Effector memory CD4-positive, alpha-beta T cell (primary cell): Measurements from ENCODE around the gene TMEM201.
A peak's percentile ranks its signal among the peaks of the same experiment; 100 is the strongest.

ENCODE experiments used
- DNase-seq, 3 donors: peaks; one replicate each; pipeline ENCODE4 v3.0.0-alpha.2; 2020
- H3K27ac ChIP-seq: 2 replicates; pipeline ENCODE4 v1.7.0; 2013; ENCODE audit warnings: mild to moderate bottlenecking, low read length, moderate library complexity; ENCODE audit not compliant: insufficient read depth, poor library complexity, severe bottlenecking
- H3K27me3 ChIP-seq: replicated peaks from 2 replicates; pipeline ENCODE4 v1.7.0; 2013; ENCODE audit warnings: mild to moderate bottlenecking, low read length; ENCODE audit not compliant: insufficient read depth, control insufficient read depth, poor library complexity, severe bottlenecking
- H3K36me3 ChIP-seq: 2 replicates; pipeline ENCODE4 v1.7.0; 2013; ENCODE audit warnings: mild to moderate bottlenecking, low read length, moderate library complexity; ENCODE audit not compliant: control insufficient read depth, insufficient read depth
- H3K4me1 ChIP-seq: 2 replicates; pipeline ENCODE4 v1.7.0; 2013; ENCODE audit warnings: low read length, mild to moderate bottlenecking; ENCODE audit not compliant: control insufficient read depth, insufficient read depth, poor library complexity, severe bottlenecking
- H3K4me3 ChIP-seq: 2 replicates; pipeline ENCODE4 v1.7.0; 2013; ENCODE audit warnings: low read length, low read depth, mild to moderate bottlenecking; ENCODE audit not compliant: insufficient read depth, poor library complexity, severe bottlenecking
- H3K9me3 ChIP-seq: 2 replicates; pipeline ENCODE4 v1.7.0; 2013; ENCODE audit warnings: mild to moderate bottlenecking, low read length, moderate library complexity; ENCODE audit not compliant: control insufficient read depth

TMEM201 gene

GRCh38 chr1:9630331-9631111 is 41.8 kb downstream of the TMEM201 start:
- Histone ChIP-seq H3K27ac (peak overlapping the region; percentile 84), H3K4me3 (peak overlapping the region; percentile 60), H3K4me1 (peaks cover 27% of the 10 kb centered on the region), H3K27me3 (no peaks in the 10 kb centered on the region), H3K9me3 (no peaks in the 10 kb centered on the region), H3K36me3 (peaks cover 3% of the 10 kb centered on the region)
- DNase-seq: no peak

- H3K27ac ChIP-seq: no peak overlapping the region
- H3K4me1 ChIP-seq: peaks cover 22% of the 10 kb centered on the region
- no peaks in the 10 kb centered on the region for H3K27me3 ChIP-seq
- no peak for DNase-seq
- no peaks in the 10 kb centered on the region for H3K9me3 ChIP-seq
- no peak overlapping the region for H3K4me3 ChIP-seq
- H3K36me3 ChIP-seq: peaks cover 3% of the 10 kb centered on the region
These were observed 42.9 kb downstream of the TMEM201 start for GRCh38 chr1:9631613-9632012.

- no peak for DNase-seq
- Histone ChIP-seq H3K27me3 (no peaks in the 10 kb centered on the region), H3K36me3 (peaks cover 3% of the 10 kb centered on the region), H3K4me1 (peaks cover 7% of the 10 kb centered on the region), H3K9me3 (no peaks in the 10 kb centered on the region), H3K27ac (no peak overlapping the region), H3K4me3 (no peak overlapping the region)
These were observed 44.8 kb downstream of the TMEM201 start for GRCh38 chr1:9633493-9633892.

GRCh38 chr1:9634582-9634981 is 45.9 kb downstream of the TMEM201 start:
- no peaks in the 10 kb centered on the region for H3K27me3 ChIP-seq
- no peak overlapping the region for H3K27ac ChIP-seq
- peaks cover 4% of the 10 kb centered on the region for H3K4me1 ChIP-seq
- H3K4me3 ChIP-seq: no peak overlapping the region
- H3K36me3 ChIP-seq: peaks cover 3% of the 10 kb centered on the region
- DNase-seq: no peak
- H3K9me3 ChIP-seq: no peaks in the 10 kb centered on the region

DNA sequence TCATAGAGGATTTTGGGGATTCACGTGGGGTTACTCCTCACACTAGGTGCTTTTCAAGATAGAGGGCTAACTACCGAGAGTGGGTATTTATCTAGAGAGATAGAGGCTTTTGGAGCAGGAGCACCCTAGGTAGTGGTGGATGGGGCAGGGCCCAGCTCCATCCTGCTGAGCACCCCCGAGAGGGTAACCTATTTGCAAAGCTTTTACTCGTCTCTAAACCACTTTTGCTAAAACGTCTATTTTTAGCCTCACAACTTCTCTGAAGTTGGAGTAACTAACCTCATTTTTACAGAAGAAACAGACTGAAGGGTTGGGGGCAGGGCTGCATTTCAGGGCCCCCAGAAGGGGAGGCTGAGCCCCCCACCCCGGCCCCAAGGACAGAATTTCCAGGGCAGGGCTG is 50.5 kb downstream of the TMEM201 start:
- Histone ChIP-seq H3K4me1 (peaks cover 19% of the 10 kb centered on the region), H3K4me3 (no peak overlapping the region), H3K36me3 (peaks cover 13% of the 10 kb centered on the region), H3K9me3 (no peaks in the 10 kb centered on the region), H3K27me3 (no peaks in the 10 kb centered on the region), H3K27ac (no peak overlapping the region)
- DNase-seq: no peak

DNA sequence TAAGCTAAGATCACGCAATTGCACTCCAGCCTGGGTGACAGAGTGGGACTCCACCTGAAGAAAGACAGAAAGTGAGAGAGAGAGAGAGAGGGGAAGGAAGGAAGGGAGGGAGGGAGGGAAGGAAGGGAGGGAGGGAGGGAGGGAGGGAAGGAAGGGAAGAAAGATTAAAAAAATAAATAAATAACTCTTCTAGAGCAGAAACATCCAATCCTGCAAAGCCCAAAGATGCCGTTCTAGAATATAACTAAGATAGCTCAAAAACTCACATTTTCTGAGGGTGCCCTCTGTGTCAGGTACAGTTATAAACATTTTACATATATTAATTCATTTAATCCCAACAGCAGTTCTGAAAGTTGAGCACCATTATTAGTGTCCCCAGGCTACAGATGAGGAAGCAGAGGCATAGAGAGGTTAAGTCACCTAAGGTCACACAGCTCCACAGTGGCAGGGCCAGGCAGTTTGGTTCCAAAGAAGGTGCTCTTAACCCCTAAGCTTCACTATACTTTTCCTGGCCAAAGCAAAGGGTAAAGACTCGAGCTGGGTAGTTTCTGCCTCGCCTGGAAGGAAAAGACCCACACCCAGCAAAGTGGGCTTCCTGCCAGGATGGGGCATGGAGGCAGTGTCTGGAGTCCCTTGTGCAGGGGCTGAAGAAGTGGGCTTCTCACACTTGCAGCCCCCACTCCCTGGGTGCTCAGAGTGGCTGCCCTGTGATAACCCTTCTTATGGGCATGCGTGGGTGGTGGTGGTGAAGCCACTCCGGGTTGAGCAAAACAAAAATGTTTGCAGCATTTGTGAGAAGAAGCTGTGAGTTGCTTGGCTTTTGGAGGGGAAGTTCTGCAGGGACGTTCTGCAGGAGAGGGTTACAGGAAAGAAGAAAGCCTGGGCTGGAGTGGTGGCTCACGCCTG is 54.9 kb downstream of the TMEM201 start:
- no peak for DNase-seq
- H3K9me3 ChIP-seq: no peaks in the 10 kb centered on the region
- H3K4me3 ChIP-seq: no peak overlapping the region
- no peaks in the 10 kb centered on the region for H3K27me3 ChIP-seq
- H3K36me3 ChIP-seq: peaks cover 10% of the 10 kb centered on the region
- peaks cover 19% of the 10 kb centered on the region for H3K4me1 ChIP-seq
- H3K27ac ChIP-seq: no peak overlapping the region

- H3K27me3 ChIP-seq: no peaks in the 10 kb centered on the region
- H3K4me1 ChIP-seq: peaks cover 21% of the 10 kb centered on the region
- H3K9me3 ChIP-seq: no peaks in the 10 kb centered on the region
- peaks cover 8% of the 10 kb centered on the region for H3K36me3 ChIP-seq
- no peak overlapping the region for H3K4me3 ChIP-seq
- no peak overlapping the region for H3K27ac ChIP-seq
- no peak for DNase-seq
These were observed 57.3 kb downstream of the TMEM201 start for GRCh38 chr1:9646037-9646436.

DNA sequence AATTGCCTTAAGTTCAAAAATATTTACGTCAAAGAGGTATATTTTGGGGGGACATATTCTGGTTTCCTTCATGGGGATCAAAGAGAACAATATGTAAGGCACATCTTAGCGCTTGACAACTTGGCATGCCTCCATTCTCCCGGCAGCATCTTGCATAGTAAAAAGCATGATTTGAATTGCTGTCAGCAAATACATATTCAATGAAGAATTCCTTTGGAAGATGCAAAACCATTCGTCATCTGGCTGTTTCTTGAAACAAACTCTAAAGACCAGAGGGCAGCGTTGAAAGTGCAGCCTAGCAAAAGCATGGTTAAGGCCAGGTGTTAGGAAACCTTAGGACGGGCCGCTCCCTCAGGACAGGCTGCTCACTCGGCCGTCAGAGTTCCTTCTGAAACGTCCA is 59.5 kb downstream of the TMEM201 start:
- H3K27ac ChIP-seq: no peak overlapping the region
- peaks cover 17% of the 10 kb centered on the region for H3K4me1 ChIP-seq
- H3K9me3 ChIP-seq: no peaks in the 10 kb centered on the region
- no peaks in the 10 kb centered on the region for H3K36me3 ChIP-seq
- no peaks in the 10 kb centered on the region for H3K27me3 ChIP-seq
- no peak for DNase-seq
- H3K4me3 ChIP-seq: no peak overlapping the region

- Histone ChIP-seq H3K36me3 (no peaks in the 10 kb centered on the region), H3K4me1 (peaks cover 22% of the 10 kb centered on the region), H3K27me3 (no peaks in the 10 kb centered on the region), H3K9me3 (no peaks in the 10 kb centered on the region), H3K4me3 (no peak overlapping the region), H3K27ac (no peak overlapping the region)
- no peak for DNase-seq
These were observed 61.1 kb downstream of the TMEM201 start for GRCh38 chr1:9649769-9650168.

- DNase-seq: no peak
- Histone ChIP-seq H3K4me3 (peak overlapping the region; percentile 81), H3K27me3 (no peaks in the 10 kb centered on the region), H3K4me1 (peaks cover 31% of the 10 kb centered on the region), H3K9me3 (no peaks in the 10 kb centered on the region), H3K27ac (peak overlapping the region; percentile 80), H3K36me3 (no peaks in the 10 kb centered on the region)
These were observed 62.5 kb downstream of the TMEM201 start for GRCh38 chr1:9651220-9651564.
